GM18870 (cell line): ENCODE data around the gene MARCHF10.
A peak's percentile ranks its signal among the peaks of the same experiment; 100 is the strongest.

Source experiments
- ATAC-seq: cut with Tn5 transposase; IDR thresholded peaks from one replicate; pipeline ENCODE4 v1.9.1; 2021; ENCODE audit warnings: moderate library complexity; ENCODE audit not compliant: unreplicated experiment

MARCHF10 gene

DNA sequence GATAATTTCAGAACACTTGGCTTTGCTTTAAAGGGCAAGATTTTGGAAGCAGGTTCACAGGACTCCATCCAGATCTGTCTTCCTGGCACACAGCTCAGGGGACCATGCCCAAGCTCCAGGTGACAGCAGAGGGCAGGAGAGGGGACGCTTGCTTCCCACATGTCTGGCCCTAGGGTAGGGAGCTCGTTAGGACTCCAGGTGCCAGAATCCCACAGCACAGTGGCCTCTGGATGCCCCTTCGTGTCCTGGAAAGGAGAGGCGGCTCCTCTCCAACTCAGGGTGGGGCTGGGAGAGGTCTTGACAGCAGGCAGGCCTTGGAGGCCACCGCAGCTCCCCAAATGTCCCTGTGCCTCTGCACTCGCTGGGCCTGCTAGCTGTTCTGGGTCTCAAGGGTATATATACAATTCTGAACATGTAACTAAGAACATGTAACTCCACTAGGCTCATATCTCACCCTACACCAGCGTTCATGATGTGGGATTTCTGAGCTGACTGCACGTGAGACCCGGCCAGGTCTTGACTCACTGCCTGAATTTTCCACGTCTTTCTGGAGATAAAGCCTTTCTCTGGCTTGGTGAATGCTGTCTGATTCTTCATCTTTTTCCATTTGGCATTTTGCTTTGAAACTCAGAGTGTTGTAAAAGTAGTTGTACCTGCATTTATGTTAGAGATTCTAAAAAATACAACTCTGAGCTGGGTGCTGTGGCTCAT is 52.8 kb downstream of the MARCHF10 start:
- ATAC-seq = no peak

DNA sequence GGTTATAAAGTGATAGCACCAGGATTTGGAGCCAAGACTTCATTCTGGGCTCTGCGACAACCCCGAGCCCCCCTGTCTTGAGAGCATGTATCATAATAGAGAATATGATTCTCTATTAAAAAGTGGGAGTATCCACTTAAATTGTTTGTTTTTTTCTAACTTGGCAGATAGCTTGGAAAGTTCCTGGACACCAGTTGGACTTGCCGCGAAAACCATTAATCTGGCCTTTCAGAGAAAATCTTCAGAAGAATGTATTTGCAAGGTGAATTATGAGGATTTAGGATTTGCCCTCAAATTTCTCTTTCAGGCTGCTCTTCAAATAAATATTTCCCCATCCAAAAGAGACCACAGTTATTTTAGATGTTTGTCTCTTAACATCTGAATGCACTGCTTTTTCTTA is 53.5 kb downstream of the MARCHF10 start:
- no peak for ATAC-seq

DNA sequence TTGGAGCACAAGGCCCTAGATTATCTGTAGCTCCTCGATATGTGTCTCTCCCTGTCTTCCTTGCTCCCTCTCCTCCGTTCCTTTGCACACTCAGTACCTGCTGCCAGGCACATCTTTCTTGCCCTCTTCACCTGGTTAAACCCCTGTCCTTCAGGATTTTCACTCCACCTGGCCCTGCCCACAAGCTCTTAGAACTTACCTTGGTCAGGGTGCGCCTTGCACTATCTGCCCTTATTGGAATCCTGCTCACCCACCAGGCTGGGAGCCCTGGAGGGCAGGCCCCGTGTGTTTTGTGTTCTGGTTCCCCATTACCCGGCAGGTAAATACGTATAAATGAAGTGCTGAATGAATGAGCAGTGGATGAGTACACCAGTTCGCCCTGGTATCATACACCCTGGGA is 54.6 kb downstream of the MARCHF10 start:
- no peak for ATAC-seq

DNA sequence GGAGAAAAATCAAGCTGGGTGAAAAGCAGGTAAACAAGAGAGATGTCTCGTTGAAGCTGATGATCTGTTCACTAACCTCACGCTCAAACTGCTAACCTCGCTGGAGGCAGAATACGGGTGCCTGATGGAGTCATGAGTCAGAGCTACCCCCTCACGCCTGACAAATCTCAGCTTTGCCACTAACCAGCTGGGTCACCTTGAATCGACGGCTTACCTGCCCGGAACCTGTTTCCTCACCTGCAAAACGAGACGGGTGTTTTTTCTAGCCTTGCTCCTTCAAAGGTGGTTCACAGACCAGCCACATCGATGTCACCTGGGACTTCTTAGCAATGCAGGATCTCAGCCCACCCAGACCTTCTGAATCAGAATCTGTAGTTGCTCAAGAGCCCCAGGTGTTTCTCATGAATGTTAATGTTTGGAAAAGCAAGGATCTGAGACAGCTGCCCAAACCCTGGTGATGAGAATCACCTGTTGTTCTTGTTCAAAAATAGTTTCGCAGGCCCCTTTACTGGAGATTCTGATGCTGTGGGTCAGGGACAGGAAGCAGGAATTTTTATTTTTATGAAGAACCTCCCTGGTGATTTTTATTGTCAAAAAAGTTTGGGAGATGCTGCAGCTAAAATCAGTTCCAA is 56.9 kb downstream of the MARCHF10 start:
- no peak for ATAC-seq

DNA sequence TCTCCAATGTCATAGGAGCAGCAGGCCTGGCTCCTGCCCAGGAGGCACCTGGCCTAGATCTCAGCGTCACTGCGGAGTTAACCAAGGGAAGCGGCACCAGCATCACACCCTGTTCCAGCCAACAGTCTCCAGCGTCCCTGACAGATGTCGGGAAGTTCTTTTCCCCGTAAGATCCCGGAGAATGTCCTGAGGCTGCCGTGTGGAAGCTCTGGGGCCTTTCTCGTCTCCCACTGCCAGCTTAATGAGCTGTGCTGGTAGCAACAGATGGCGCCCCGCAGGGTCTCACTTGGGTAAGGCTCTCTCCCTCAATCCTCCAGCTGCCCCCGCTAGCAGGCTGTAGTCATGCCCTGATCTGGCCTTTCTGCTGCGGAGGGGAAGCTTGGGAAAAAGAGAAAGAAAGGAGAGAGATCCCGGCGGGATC is 57.5 kb downstream of the MARCHF10 start:
- ATAC-seq = no peak

DNA sequence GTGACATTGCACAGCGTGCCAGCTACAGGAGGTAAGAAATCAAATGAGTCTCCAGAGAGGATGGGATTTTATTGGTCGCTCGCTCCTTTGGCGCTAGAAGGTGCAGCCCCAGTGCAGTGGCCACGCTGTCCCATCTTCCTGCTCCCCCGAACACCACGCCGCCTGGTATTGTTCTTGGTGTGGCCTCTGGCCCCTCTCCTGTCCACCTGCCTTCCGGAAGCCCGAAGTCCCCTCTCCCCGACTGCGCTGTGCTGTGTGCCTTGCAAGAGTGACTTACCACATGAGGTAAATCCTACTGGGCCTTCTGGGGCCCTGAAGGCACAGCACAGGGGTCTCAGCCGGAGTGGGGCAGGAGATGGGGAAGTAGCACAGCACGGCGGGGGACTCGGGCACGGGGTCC is 58.2 kb downstream of the MARCHF10 start:
- ATAC-seq = no peak

DNA sequence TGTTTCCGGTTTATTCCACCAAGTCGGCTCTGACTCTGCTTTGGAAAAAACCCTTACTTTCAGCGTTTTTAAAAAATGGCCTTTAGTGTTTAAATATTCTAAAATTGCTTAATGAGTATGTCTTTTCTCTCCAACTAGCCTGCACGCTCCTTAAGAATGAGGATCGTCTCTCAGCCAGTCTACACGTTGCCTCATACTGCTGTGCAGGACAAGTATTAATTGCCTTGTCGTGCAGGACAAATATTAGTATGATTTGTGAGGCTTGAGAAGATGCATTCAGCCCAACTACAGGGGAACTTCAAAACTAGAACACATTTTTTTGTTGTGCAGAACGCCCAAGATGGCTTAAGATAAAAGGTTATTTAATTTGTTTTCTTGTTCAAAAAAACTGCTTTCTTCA is 61.2 kb downstream of the MARCHF10 start:
- ATAC-seq = no peak

DNA sequence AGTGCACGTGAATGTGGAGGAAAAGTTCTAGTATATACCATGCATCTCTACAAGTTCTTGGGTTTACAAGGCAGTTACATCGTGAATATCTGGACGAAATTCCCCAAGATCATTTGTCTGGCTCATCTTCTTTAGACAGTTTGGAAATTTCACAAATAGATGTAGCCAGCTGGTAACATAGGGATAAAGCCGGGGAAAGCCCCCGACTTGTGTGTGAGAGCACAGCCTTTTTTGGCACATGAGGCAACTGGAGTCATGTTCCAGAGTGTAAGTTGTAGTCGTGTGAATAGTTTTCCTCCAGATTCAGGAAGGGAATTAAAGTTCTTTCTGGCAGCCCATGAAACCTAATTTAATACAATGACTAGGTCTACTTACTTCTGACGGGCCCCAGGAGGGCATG is 62.3 kb downstream of the MARCHF10 start:
- no peak for ATAC-seq

DNA sequence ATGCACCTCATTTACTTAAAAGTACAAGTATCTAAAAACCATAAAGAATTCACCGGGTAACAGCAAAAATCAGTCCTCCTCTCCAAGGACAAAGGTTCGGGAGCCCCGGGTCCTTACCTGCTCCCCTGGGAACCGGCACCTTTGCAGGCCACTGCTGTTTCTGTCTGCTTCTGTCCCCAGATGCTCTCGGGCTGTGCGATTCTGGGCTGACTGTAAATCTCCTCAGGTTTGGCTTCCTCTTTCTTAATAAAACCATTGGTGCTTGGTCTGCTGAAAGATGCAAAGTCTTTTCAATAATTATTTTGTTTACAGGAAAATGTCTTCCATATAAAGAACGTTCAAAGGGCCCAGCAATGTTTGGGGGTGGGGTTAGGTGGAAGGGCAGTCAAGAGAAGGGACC is 63.9 kb downstream of the MARCHF10 start:
- ATAC-seq = no peak

DNA sequence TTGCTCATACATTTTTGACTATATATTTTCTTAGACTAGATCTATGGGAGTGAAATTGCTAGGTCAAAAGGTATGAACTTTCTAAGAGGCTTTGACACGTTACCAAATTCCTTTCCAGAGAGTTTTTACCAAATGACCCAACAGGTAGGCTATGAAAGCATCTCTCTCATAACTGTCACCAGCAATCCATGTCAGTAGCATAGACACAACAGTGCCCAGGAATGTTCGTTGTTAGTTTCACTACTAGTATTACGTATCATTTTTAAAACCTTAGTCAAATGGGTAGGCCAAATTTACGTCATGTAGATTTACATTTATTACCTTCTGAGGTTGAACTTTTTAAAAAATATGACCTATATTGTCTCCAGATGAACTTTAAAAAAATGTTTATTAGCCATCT is 66.8 kb downstream of the MARCHF10 start:
- peak; percentile 62 for ATAC-seq

DNA sequence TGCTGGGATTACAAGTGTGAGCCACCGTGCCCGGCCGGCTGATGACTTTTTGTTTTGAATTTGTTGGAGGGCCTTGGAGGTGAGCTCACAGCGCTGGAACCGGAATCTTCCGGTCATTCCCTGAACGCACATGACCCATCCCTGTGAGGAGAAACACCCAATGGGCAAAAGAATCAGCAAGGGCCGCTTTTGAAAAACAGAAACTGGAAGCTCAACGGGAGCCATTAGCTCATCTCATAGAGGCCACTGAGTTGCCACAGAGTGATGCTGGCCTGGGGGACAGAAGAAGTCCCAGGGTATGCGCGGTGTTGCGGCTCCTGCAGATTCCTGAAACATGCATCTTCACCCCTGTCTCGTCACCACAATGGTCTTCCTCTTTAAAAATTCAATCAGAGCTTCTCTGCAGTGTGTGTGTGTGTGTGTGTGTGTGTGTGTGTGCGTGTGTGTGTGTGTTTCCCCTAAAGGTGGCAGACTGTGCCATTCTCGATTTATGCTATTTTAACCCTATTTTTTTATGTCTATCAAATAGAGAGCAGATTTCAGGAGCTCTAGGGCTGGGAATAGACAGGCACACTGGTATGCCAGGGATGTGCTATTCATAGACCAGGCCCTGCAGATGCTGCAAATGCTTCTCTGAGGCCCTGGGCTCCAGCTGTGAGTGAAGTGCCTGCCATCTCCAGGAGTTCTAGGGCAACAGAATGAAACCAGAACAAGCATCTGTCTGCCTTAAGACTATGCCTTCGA is 68.3 kb downstream of the MARCHF10 start:
- ATAC-seq = no peak

DNA sequence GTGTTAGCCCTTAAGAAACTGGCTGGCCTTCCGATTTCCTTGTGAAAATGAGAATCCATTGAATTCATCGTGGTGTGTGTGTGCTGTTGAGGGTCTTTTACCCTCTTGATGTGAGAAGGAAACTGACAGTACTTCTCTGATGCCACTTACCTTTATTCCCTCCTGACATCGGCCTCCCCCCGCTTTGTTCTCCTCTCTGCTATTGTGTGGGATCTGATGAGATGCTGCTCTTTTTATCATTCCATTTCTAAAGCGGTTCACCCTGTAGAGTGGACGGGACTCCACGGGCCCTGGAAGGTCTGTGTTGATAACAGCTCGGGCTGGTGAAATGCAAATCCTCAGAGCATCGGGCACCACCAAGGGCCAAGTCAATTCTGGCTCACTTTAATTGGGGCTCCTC is 69.8 kb downstream of the MARCHF10 start:
- ATAC-seq = no peak

DNA sequence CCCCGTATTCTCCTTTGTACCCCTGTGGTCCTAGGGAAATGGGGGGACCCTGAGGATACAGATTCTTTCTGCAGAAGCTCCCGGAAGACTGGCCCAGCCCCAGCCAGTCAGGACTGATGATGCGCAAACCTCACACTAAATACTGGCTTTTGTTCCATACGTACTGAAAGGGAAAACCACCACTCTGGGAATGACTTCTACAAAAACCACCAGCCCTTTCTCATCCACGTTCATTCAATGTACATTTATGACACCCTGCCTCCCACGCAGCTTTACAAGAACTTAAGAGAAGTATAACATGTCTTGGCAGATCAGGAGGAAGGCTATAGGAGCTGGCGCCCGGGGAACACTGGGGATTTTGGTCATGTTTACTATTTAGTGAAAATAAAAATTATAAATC is 70.6 kb downstream of the MARCHF10 start:
- no peak for ATAC-seq

DNA sequence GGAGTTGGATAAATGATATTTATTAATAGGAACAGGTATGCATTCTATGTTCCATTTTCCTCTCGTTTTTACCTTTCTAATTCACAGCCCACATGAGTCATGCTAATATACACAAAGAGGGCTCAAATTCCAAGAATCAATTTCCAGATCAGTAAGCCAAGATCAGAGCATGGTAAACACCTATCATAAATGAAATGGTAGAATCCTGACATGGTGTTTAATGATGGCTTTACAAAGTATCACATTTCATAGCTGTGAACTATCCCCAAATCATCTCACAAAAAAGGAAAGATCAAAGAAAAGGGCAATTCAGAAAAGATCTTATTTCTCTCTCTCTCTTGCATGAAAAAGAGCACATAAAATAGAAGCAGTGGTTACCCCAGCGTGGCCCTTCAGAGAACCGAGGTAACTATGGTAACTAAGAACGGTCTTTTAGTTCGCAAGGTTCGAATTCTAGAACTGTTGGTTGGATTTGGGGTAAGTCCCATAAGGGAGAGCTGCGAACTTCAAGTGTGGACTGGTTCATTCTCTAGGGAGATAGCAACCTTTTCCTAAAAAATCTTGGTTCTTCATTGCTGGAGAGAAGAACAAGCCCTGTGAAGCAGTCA is 73.0 kb downstream of the MARCHF10 start:
- ATAC-seq = no peak

DNA sequence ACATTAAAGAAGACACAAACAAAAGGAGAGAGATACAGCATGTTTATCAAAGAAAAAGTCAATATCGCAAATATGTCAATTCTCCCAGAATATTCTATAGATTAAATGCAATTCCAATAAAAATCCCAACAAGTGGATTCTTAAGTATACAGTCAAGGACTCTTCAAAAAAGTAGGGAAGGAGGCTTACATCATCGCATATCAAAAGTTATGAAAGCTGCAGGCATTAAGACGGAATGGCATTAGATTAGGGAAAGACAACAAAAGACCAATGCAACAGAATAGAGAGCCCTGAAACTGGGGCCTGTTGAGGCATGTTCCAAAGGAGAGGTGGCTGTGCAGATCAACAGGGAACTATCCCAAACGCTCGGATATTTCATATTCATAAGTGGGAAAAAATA is 76.0 kb downstream of the MARCHF10 start:
- ATAC-seq = no peak

DNA sequence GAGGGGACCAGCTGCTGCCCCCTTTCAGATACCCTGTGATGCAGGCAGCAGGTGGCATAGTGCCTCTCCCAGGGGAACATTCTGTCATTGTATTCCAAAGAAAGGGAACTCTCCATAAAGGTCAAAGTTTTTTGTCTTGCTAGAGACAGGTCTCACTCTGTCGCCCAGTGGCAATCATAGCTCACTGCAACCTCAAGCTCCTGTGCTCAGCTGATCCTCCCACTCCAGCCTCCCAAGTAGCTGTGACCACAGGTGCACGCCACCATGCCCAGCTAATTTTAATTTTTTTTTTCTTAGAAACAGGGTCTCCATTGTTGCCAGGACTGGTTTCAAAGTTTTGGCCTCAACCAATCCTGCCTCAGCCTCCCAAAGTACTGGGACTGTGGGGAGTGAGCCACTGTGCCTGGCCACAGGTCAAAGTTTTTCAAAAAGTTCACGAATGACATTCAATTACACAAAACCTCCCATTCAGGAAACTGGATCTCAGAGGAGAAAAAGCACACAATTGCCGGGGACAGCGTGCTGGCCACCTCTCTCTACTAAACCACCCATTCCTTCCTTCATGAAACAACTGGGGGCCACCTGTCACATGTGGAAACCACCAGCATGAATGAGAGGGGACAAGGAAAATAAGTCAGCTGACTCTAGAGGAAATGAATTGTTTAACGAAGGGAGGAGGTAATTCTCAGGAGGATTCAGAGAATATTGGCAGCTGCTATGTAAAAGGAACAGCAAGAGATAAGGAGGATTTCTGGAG is 80.0 kb downstream of the MARCHF10 start:
- no peak for ATAC-seq

DNA sequence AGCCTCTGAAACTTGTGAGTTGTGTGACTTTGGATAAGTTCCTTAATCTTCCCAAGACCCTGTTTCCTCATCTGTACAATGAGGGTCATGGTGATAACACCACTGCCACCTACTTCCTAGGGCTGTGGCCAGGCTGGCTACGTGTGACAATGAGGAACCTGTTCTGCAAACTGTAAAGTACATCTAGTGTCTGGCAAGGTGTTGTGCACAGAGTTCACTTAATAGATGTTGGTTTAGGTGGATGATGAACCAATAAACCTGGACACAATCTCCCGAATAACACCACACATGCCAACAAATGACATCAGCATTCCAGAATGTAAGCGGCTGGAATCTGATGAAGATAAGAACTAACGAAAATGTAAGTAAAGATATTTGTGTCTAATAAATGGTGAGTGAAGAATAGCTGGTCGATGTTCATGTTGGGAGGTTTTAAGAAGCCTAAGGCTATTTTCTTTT is 82.3 kb downstream of the MARCHF10 start:
- ATAC-seq = no peak

DNA sequence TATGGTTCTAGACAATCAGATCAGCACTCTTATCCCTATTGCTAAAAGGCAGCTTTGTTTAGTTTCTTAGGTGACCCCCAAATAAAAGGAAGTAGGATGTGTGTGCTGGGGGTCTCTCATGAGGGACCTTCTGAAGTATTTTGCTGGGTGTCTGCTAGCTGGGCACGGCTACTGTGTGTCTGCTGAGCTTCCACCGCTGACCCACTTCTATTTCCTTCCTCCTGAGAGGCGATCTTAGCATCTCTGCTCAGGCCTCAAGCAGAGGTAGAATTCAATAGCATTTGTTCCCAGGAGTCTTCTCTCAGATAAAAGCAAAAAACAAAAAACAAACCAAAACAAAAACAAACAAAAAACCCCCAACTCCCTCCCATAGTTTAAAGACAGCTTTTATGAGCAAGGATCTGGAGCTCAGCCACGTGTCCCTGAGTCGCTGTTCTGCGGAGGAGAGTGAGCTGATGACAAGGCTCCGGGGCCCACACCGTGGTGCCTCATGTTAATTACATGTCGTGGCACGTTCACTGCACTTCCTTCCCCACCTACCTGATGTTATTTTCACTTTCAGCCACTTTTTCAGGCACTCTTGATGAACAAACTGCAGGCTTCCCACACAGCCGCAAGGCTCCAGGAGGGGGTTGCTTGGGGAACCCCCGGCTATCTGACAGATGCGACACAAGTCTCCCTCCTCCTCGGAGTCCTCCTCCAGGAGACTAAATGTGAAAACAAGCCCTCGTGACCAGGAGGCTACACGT is 83.5 kb downstream of the MARCHF10 start:
- peak; percentile 95 for ATAC-seq

DNA sequence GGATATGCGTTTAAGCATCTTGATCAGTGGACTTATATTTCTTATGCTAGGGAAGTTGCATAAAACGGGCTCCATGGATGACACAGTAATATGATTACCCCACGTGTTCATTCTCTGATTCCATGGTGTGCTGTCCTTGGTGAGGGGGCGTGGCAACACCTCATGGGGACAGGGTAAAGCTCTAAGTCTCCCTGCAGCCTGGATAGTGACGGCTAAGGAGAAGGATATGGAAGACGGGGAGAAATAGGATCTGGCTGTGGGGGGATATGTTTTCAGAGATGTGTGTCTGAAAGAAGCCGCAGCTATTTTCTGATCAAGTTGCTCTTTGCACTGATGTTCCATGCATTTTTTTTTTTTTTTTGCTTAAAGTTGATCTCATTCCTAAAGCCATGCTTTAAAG is 84.3 kb downstream of the MARCHF10 start:
- no peak for ATAC-seq

DNA sequence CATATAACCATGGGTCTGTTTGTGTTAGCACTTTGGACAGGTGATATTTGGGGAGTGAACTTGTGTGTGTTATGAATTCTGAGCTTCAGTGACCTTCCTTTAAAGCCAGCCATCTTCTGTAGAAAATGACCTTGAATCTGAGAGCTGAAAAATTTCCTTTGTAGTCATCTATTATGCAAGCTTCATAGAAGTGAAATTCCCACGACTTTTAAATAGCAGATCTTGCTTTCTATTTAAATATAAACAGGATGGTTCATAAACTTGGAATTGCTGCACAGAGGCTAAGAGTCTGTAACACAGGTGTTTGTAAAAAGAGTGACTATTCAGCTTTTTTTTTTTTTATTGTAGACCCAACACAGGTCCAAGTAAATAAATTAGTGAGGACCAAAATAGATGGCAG is 85.5 kb downstream of the MARCHF10 start:
- no peak for ATAC-seq
